B cell (primary cell): Measurements from ENCODE around the gene TMEM271. TPM values are rescaled to one million over a fixed set of nuclear protein-coding genes. Genes with fewer than 3 reads are reported as not detected.

Experiments
- ATAC-seq: fragments of 200-7000 bp; cut with Tn5 transposase; one replicate; pipeline ENCODE4 v1.10.0; 2021; ENCODE audit warnings: low read depth, mild to moderate bottlenecking, moderate number of reproducible peaks, moderate library complexity
- CTCF ChIA-PET: fragments of 350-600 bp; sonication (Branson Sonifier 250); formaldehyde crosslinking; loops from one replicate; lab custom pipeline; 2021; ENCODE audit warnings: antibody characterized with exemption, inconsistent platforms; lab: Charles Lee
- POLR2A ChIA-PET: fragments of 350-600 bp; sonication (Branson Sonifier 250); formaldehyde crosslinking; loops from one replicate; lab custom pipeline; 2021; ENCODE audit warnings: antibody characterized with exemption; lab: Charles Lee
- DNase-seq: peaks from one replicate; pipeline ENCODE4 v3.0.0; 2013
- H2AFZ ChIP-seq: 2 replicates; pipeline ENCODE4 v1.6.1; 2012; ENCODE audit warnings: mild to moderate bottlenecking, low read depth, low read length; ENCODE audit not compliant: insufficient read depth, poor library complexity, severe bottlenecking
- H3K27ac ChIP-seq, 2 donors: 1 replicate in 1 of 2; 2 replicates in 1 of 2; pipeline ENCODE4 v1.5.1; 2012 to 2013; ENCODE audit warnings: low read length in 2 of 2, mild to moderate bottlenecking in 2 of 2, moderate library complexity in 1 of 2
- H3K27me3 ChIP-seq, 4 experiments: fragments of 200-600 bp in 1 of 4; sonication (generic) in 1 of 4; replicated peaks in 1 of 4; 1 replicate in 2 of 4; 2 replicates in 2 of 4; pipeline versions ENCODE4 v1.6.1 to v1.7.0; 2013 to 2016; ENCODE audit warnings: low read length in 3 of 4, mild to moderate bottlenecking in 2 of 4, mixed read lengths in 1 of 4, moderate library complexity in 1 of 4; ENCODE audit not compliant: insufficient read depth in 4 of 4, control insufficient read depth in 3 of 4; ENCODE audit errors: control extremely low read depth in 1 of 4
- H3K36me3 ChIP-seq, 2 experiments: replicated peaks in 1 of 2; 1 replicate in 1 of 2; 2 replicates in 1 of 2; pipeline versions ENCODE4 v1.6.1 to v1.7.1; 2013; ENCODE audit warnings: low read length in 1 of 2; ENCODE audit not compliant: insufficient read depth in 2 of 2, control insufficient read depth in 1 of 2; ENCODE audit errors: control extremely low read depth in 1 of 2, extremely low read depth in 1 of 2
- H3K4me1 ChIP-seq, 2 donors: fragments of 200-600 bp in 1 of 2; sonication (generic) in 1 of 2; 1 replicate in 1 of 2; 2 replicates in 1 of 2; pipeline versions ENCODE4 v1.5.1 to v1.6.1; 2013 to 2017; ENCODE audit warnings: low read length in 2 of 2; ENCODE audit not compliant: control insufficient read depth in 2 of 2, insufficient read depth in 2 of 2
- H3K4me2 ChIP-seq: replicated peaks from 2 replicates; pipeline ENCODE3; 2012; ENCODE audit warnings: mild to moderate bottlenecking, low read depth, low read length; ENCODE audit not compliant: poor library complexity, severe bottlenecking
- H3K4me3 ChIP-seq, 5 experiments: fragments of 200-600 bp in 1 of 5; sonication (generic) in 1 of 5; 1 replicate in 3 of 5; 2 replicates in 2 of 5; pipeline versions ENCODE4 v1.5.1 to v1.7.0; 2011 to 2016; ENCODE audit warnings: low read length in 4 of 5, mild to moderate bottlenecking in 4 of 5, low read depth in 2 of 5, control low read depth in 1 of 5, moderate library complexity in 1 of 5; ENCODE audit not compliant: insufficient read depth in 1 of 5; ENCODE audit errors: control extremely low read depth in 1 of 5, extremely low read depth in 1 of 5
- H3K79me2 ChIP-seq: fragments of 200-600 bp; sonication (generic); one replicate; pipeline ENCODE4 v1.6.0; 2016; ENCODE audit warnings: low read length; ENCODE audit not compliant: control insufficient read depth, insufficient read depth
- H3K9ac ChIP-seq: fragments of 200-600 bp; sonication (generic); 2 replicates; pipeline ENCODE4 v1.6.1; 2017; ENCODE audit warnings: mild to moderate bottlenecking, low read length, moderate library complexity
- H3K9me3 ChIP-seq, 3 donors: one replicate each; pipeline versions ENCODE4 v1.6.1 to v1.7.1; 2013; ENCODE audit warnings: low read length in 2 of 3; ENCODE audit not compliant: control insufficient read depth in 2 of 3, insufficient read depth in 1 of 3; ENCODE audit errors: control extremely low read depth in 1 of 3
- H4K20me1 ChIP-seq: 2 replicates; pipeline ENCODE4 v1.6.0; 2012; ENCODE audit warnings: mild to moderate bottlenecking, low read length; ENCODE audit not compliant: insufficient read depth, control insufficient read depth, poor library complexity, severe bottlenecking
- H3K27ac Mint-ChIP-seq: one replicate; pipeline ENCODE4 v1.8.0; 2021; ENCODE audit warnings: mixed read lengths
- H3K27me3 Mint-ChIP-seq: one replicate; pipeline ENCODE4 v1.8.0; 2021; ENCODE audit warnings: mixed read lengths
- H3K4me1 Mint-ChIP-seq: one replicate; pipeline ENCODE4 v1.8.0; 2021; ENCODE audit warnings: mixed read lengths
- H3K4me3 Mint-ChIP-seq: one replicate; pipeline ENCODE4 v1.8.0; 2021; ENCODE audit warnings: mixed read lengths
- H3K9me3 Mint-ChIP-seq: one replicate; pipeline ENCODE4 v1.8.0; 2022; ENCODE audit warnings: mixed read lengths; ENCODE audit not compliant: insufficient read depth
- EZH2 ChIP-seq: IDR thresholded peaks from 2 replicates; pipeline ENCODE4 v1.6.1; 2012; ENCODE audit warnings: borderline replicate concordance, low read depth, mild to moderate bottlenecking, moderate library complexity, low read length; ENCODE audit not compliant: insufficient read depth, poor library complexity, severe bottlenecking
- WGBS: methylation state at CpG from one replicate; pipeline ENCODE4 v1.1.5; 2013; ENCODE audit warnings: missing lambda C conversion rate; ENCODE audit not compliant: insufficient coverage; 5-methylcytosine and 5-hydroxymethylcytosine counted together
- intact Hi-C: fragments of 100-400 bp; cut with micrococcal nuclease; formaldehyde crosslinking; loops from one replicate; pipeline ENCODE4 v1.10.0; 2022
- polyA plus RNA-seq: library from polyadenylated mRNA; depleted of rRNA; stranded (reverse); fragments of >200 nt; gene quantifications from 2 replicates; pipeline ENCODE4 v1.2.3, GENCODE V29; 2012
- total RNA-seq, 2 donors: library from RNA; stranded (reverse); fragments of 120-200 nt in 1 of 2; gene quantifications; 1 replicate in 1 of 2; 2 replicates in 1 of 2; pipeline versions ENCODE4 v1.2.3 to v1.2.4, GENCODE V29; 2013 to 2022
- TF ChIP-seq, protein P1 (sequence below): fragments of 200-600 bp; IDR thresholded peaks from one replicate; pipeline ENCODE4 v1.8.0; 2022; ENCODE audit warnings: antibody characterized with exemption, mild to moderate bottlenecking

The TMEM271 gene
- total and polyA plus RNA-seq, 2 donors (not counting 1 experiment from before 2014, with no cell fraction given): not detected

DNA sequence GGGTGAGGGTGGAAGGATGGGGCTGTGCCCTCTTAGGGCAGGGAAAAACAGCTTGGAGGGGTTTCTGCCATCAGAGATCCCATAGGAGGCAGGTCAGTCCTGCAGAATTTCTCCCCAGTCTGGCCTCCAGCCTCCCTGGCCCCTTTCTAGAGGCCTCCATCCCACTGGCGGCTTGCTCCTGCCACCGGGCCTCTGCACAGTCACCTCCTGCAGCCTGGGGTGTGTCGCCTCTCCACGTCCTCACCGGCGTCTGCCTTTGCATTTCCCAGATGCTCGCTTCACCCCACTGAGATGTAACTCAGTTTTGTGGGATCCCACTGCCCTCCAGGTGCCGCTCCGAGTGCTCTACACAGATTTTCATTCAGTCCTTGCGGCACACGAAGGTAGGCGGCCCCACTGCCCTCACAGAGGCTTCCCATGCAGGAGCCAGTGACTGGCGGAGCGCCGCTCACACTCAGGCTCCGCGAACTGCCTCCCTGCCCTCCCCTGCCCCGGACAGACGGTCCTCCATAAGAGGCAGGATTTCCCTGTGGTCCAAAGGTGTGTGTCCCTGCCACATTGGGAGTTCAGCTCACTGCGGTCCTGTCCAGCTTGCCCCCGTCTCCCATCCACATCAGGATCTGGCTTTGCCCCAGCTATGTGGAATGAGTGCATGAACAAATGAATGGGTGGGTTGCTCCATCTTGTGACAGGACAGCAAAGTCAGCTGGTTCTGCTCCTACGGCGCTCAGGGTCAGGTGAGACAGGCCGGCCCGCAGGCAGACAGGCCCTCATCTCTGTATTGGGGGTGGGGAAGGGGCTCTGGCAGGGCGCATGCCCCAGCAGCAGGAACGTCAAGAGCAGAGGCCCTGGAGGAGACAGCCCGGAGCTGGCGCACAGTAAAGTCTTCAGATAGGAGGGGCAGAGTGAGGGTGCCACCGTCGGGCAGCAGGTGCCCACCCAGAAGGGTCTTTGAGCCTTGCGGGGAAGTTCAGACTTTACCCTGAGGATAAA, 2.7 kb upstream of the TMEM271 start:
- Mint-ChIP-seq H3K9me3 (no peaks in the 10 kb centered on the region), H3K4me1 (peaks cover 14% of the 10 kb centered on the region), H3K27me3 (peaks cover 47% of the 10 kb centered on the region), H3K4me3 (no peak overlapping the region), H3K27ac (no peak overlapping the region)
- no peak overlapping the region for H2AFZ ChIP-seq
- no peak overlapping the region for H3K4me3 ChIP-seq
- DNase-seq (no peak), ATAC-seq (no peak)
- CTCF ChIA-PET: no interaction called here
- intact Hi-C loops: no loop called here
- no peak overlapping the region for H3K9ac ChIP-seq
- no peaks in the 10 kb centered on the region for H3K79me2 ChIP-seq
- WGBS: 30% methylated on average over 32 of the region's 32 CpGs
- no peak overlapping the region for H3K27ac ChIP-seq
- TF ChIP-seq, protein P1, sequence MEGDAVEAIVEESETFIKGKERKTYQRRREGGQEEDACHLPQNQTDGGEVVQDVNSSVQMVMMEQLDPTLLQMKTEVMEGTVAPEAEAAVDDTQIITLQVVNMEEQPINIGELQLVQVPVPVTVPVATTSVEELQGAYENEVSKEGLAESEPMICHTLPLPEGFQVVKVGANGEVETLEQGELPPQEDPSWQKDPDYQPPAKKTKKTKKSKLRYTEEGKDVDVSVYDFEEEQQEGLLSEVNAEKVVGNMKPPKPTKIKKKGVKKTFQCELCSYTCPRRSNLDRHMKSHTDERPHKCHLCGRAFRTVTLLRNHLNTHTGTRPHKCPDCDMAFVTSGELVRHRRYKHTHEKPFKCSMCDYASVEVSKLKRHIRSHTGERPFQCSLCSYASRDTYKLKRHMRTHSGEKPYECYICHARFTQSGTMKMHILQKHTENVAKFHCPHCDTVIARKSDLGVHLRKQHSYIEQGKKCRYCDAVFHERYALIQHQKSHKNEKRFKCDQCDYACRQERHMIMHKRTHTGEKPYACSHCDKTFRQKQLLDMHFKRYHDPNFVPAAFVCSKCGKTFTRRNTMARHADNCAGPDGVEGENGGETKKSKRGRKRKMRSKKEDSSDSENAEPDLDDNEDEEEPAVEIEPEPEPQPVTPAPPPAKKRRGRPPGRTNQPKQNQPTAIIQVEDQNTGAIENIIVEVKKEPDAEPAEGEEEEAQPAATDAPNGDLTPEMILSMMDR: no peak
- TF ChIP-seq EZH2: no peak
- H3K9me3 ChIP-seq: peaks cover 0 to 49% (median 7%) of the 10 kb centered on the region in 3 donors
- POLR2A ChIA-PET: no interaction called here
- peaks cover 13 to 19% of the 10 kb centered on the region in 2 donors for H3K4me1 ChIP-seq
- no peaks in the 10 kb centered on the region for H4K20me1 ChIP-seq
- H3K27me3 ChIP-seq: peaks cover 0 to 41% (median 16%) of the 10 kb centered on the region in 4 experiments
- H3K36me3 ChIP-seq: no peaks in the 10 kb centered on the region
- H3K4me2 ChIP-seq: no peak overlapping the region
